Measurements from ENCODE around the gene HOMER1. TPM values are rescaled to one million over a fixed set of nuclear protein-coding genes. Genes with fewer than 3 reads are reported as not detected.

HOMER1 gene
- total and polyA plus RNA-seq, 2 experiments from 2014 or later, result 26.3 to 28.0 TPM

DNA sequence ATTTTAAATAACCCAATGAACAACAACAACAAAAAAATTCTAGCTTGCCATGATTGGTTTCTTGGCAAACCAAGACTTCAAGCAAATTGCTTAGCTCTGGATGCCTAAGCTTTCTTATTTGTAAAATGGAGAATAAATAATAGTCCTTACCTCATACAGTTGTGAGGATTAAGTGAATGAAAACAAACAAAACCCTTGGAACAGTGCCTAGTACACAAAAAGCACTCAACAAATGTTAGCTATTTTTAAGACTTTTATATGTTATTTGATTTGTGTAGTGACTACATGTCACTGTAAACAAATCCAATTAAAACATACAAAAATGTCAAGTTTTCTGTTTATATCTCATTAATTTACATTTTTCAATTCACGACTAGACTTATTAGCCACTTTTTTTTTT is 13.5 kb upstream of the HOMER1 start:
- H3K36me3 ChIP-seq, result no peaks in the 10 kb centered on the region
- H3K27ac ChIP-seq, result no peak overlapping the region
- TF ChIP-seq, protein P1, sequence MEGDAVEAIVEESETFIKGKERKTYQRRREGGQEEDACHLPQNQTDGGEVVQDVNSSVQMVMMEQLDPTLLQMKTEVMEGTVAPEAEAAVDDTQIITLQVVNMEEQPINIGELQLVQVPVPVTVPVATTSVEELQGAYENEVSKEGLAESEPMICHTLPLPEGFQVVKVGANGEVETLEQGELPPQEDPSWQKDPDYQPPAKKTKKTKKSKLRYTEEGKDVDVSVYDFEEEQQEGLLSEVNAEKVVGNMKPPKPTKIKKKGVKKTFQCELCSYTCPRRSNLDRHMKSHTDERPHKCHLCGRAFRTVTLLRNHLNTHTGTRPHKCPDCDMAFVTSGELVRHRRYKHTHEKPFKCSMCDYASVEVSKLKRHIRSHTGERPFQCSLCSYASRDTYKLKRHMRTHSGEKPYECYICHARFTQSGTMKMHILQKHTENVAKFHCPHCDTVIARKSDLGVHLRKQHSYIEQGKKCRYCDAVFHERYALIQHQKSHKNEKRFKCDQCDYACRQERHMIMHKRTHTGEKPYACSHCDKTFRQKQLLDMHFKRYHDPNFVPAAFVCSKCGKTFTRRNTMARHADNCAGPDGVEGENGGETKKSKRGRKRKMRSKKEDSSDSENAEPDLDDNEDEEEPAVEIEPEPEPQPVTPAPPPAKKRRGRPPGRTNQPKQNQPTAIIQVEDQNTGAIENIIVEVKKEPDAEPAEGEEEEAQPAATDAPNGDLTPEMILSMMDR (IDR thresholded peaks at IDR 0.05; ENCODE audit: low read depth, low read length), result no peak
- no peak overlapping the region for H3K4me3 ChIP-seq
- no peaks in the 10 kb centered on the region for H3K27me3 ChIP-seq
- H3K9me3 ChIP-seq (ENCODE audit: low read depth), result no peaks in the 10 kb centered on the region
- no peak for DNase-seq (ENCODE audit: low read depth in 1 of 2, low spot score in 1 of 2)
- H3K4me1 ChIP-seq (ENCODE audit: low read depth), result no peaks in the 10 kb centered on the region

DNA sequence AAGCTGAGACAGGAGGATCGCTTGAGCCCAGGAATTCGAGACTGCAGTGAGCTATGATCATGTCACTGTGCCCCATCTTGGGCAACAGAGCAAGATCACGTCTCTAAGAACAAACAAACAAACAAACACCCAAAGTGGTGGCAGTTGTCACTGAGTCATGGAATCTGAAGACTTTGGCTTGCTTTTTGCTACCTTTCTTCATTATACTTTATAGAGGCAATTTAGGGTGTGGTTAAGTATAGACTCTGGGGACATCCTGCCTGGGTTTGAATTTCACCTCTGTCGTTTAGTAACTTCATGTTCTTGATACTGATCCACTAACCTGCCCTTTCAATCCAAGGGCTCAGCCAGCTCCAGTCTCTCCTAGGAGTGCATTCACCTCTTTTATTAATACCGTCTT is 13.0 kb upstream of the HOMER1 start:
- no peak overlapping the region for H3K27ac ChIP-seq
- no peaks in the 10 kb centered on the region for H3K27me3 ChIP-seq
- no peaks in the 10 kb centered on the region for H3K36me3 ChIP-seq
- no peaks in the 10 kb centered on the region for H3K9me3 ChIP-seq (ENCODE audit: low read depth)
- TF ChIP-seq, protein P1 (IDR thresholded peaks at IDR 0.05; ENCODE audit: low read depth, low read length), result no peak
- no peaks in the 10 kb centered on the region for H3K4me1 ChIP-seq (ENCODE audit: low read depth)
- no peak overlapping the region for H3K4me3 ChIP-seq
- DNase-seq (ENCODE audit: low read depth in 1 of 2, low spot score in 1 of 2), result no peak

DNA sequence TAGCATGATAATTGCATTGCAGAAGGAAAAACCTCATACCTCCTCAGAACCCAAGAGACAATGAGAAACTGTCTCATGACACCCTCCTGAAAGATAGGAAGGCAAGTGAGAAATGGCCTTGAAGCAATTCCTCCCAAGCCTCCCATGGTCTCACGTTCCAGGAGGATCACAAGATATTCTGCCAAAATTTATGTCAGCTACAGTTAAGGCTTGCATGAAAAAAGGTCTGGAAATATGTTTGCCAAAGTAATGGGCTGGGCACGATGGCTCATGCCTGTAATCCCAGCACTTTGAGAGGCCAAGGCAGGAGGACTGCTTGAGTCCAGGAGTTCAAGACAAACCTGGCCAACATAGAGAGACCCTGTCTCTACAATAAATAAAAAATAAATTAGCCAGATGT is 12.6 kb upstream of the HOMER1 start:
- TF ChIP-seq, protein P1 (IDR thresholded peaks at IDR 0.05; ENCODE audit: low read depth, low read length), result no peak
- H3K27me3 ChIP-seq, result no peaks in the 10 kb centered on the region
- no peak overlapping the region for H3K4me3 ChIP-seq
- H3K4me1 ChIP-seq (ENCODE audit: low read depth), result no peaks in the 10 kb centered on the region
- H3K27ac ChIP-seq, result no peak overlapping the region
- DNase-seq (ENCODE audit: low read depth in 1 of 2, low spot score in 1 of 2), result no peak
- no peaks in the 10 kb centered on the region for H3K36me3 ChIP-seq
- no peaks in the 10 kb centered on the region for H3K9me3 ChIP-seq (ENCODE audit: low read depth)

DNA sequence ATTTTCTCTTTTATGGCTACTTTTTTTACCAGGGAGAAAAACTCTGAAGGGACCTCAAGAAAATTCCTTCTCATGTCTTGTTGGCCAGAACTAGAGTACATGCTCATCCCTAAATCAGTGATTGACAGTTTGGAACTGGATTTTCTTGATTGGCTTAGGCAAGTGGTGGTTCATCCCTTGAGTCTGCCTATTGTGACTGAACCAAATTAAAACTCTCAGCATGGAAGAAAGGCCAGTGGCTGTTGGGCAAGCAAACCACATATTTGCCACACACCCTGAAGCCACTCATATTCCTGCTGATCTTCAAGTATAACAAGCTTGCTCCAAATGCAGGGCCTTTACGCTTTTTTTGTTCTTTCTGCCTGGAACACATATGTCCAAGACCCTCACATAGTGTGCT is 7.2 kb upstream of the HOMER1 start:
- TF ChIP-seq, protein P1 (IDR thresholded peaks at IDR 0.05; ENCODE audit: low read depth, low read length), result no peak
- Histone ChIP-seq H3K4me3 (no peak overlapping the region), H3K27me3 (no peaks in the 10 kb centered on the region), H3K27ac (no peak overlapping the region), H3K9me3 (ENCODE audit: low read depth) (no peaks in the 10 kb centered on the region), H3K4me1 (ENCODE audit: low read depth) (no peaks in the 10 kb centered on the region), H3K36me3 (no peaks in the 10 kb centered on the region)
- DNase-seq (ENCODE audit: low read depth in 1 of 2, low spot score in 1 of 2), result no peak

DNA sequence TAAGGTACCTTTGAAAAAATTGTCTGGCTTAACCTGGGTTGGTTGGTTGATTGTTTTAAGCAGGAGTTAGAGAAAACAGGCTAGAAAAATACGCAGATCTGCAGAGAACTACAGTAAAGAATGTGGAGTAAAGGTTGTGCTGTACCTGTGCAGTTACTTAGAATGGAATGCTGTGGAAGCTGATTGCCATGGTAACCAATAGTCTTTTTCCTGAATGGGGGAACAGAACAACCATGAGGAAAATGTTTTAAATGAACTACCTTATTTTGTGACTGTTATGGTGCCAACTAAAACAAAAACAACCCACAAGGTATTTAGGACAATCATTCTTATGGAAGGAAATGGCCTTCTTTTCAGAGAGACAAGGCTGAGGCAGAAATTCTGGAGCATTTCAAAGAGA is 4.8 kb upstream of the HOMER1 start:
- TF ChIP-seq, protein P1 (IDR thresholded peaks at IDR 0.05; ENCODE audit: low read depth, low read length), result no peak
- Histone ChIP-seq H3K4me1 (ENCODE audit: low read depth) (no peaks in the 10 kb centered on the region), H3K9me3 (ENCODE audit: low read depth) (no peaks in the 10 kb centered on the region), H3K27ac (no peak overlapping the region), H3K4me3 (no peak overlapping the region), H3K27me3 (no peaks in the 10 kb centered on the region), H3K36me3 (no peaks in the 10 kb centered on the region)
- DNase-seq (ENCODE audit: low read depth in 1 of 2, low spot score in 1 of 2), result no peak

DNA sequence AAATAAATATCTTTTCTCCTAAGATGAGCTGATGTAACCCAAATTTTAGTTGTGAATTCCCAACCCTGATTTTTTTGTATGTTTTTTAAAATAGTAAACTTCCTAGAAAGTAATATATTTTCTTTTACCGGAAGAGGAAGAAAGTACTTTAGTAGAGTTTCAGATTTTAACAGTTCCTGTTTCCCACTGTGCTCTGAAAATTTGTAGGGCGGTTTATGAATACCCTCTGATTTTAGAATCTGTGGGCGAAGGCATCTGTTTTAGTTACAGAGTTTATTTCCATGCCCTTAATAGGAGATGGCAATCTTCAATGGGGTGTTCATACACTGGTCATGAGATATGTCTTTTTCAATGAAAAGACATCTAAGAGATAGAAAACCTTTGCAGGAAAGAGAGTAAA is 3.7 kb upstream of the HOMER1 start:
- no peaks in the 10 kb centered on the region for H3K36me3 ChIP-seq
- no peak overlapping the region for H3K27ac ChIP-seq

More for the DNA sequence above, 3.7 kb upstream of the HOMER1 start:
- no peaks in the 10 kb centered on the region for H3K4me1 ChIP-seq (ENCODE audit: low read depth)
- TF ChIP-seq, protein P1 (IDR thresholded peaks at IDR 0.05; ENCODE audit: low read depth, low read length), result no peak
- H3K4me3 ChIP-seq, result no peak overlapping the region
- H3K9me3 ChIP-seq (ENCODE audit: low read depth), result no peaks in the 10 kb centered on the region
- no peaks in the 10 kb centered on the region for H3K27me3 ChIP-seq
- DNase-seq (ENCODE audit: low read depth in 1 of 2, low spot score in 1 of 2), result no peak
